Measurements from ENCODE around the gene STEAP2. TPM values are rescaled to one million over a fixed set of nuclear protein-coding genes. Genes with fewer than 3 reads are reported as not detected.

STEAP2 gene
- total RNA-seq, 1 donor from 2014 or later, result 18.7 TPM

- no peak overlapping the region for H3K4me3 ChIP-seq
- no peaks in the 10 kb centered on the region for H3K9me3 ChIP-seq
- no peak for DNase-seq (ENCODE audit: low spot score in 2 of 2)
- no peaks in the 10 kb centered on the region for H3K4me1 ChIP-seq
- H3K36me3 ChIP-seq, result peaks cover 0 to 3% of the 10 kb centered on the region in 2 donors
- H3K27ac ChIP-seq, result no peak overlapping the region
- intact Hi-C loops (cut with DNase I), result no loop called here
- TF ChIP-seq CTCF (IDR thresholded peaks at IDR 0.05), result no peak
- no peaks in the 10 kb centered on the region for H3K27me3 ChIP-seq
These were observed 14.1 kb downstream of the STEAP2 start for GRCh38 chr7:90225601-90226000.

GRCh38 chr7:90227259-90227658, 15.7 kb downstream of the STEAP2 start:
- Histone ChIP-seq H3K4me3 (no peak overlapping the region), H3K36me3 (peaks cover 0 to 3% of the 10 kb centered on the region in 2 donors), H3K9me3 (no peaks in the 10 kb centered on the region), H3K4me1 (no peaks in the 10 kb centered on the region), H3K27me3 (no peaks in the 10 kb centered on the region), H3K27ac (no peak overlapping the region)
- intact Hi-C loops (cut with DNase I), result no loop called here
- no peak for TF ChIP-seq CTCF (IDR thresholded peaks at IDR 0.05)
- no peak for DNase-seq (ENCODE audit: low spot score in 2 of 2)

- Histone ChIP-seq H3K27ac (no peak overlapping the region), H3K27me3 (no peaks in the 10 kb centered on the region), H3K9me3 (no peaks in the 10 kb centered on the region), H3K4me3 (no peak overlapping the region), H3K36me3 (peaks cover 0 to 6% of the 10 kb centered on the region in 2 donors), H3K4me1 (no peaks in the 10 kb centered on the region)
- TF ChIP-seq CTCF (IDR thresholded peaks at IDR 0.05), result no peak
- intact Hi-C loops (cut with DNase I), result no loop called here
- no peak for DNase-seq (ENCODE audit: low spot score in 2 of 2)
These were observed 18.1 kb downstream of the STEAP2 start for GRCh38 chr7:90229682-90230081.

- intact Hi-C loops (cut with DNase I), result no loop called here
- Histone ChIP-seq H3K36me3 (peaks cover 0 to 6% of the 10 kb centered on the region in 2 donors), H3K27me3 (no peaks in the 10 kb centered on the region), H3K27ac (peak overlapping the region in 1 of 2 donors; percentile 40), H3K9me3 (no peaks in the 10 kb centered on the region), H3K4me1 (no peaks in the 10 kb centered on the region), H3K4me3 (no peak overlapping the region)
- DNase-seq (ENCODE audit: low spot score in 2 of 2), result no peak
- no peak for TF ChIP-seq CTCF (IDR thresholded peaks at IDR 0.05)
These were observed 19.3 kb downstream of the STEAP2 start for GRCh38 chr7:90230834-90231233.

- TF ChIP-seq CTCF (IDR thresholded peaks at IDR 0.05), result no peak
- H3K27ac ChIP-seq, result no peak overlapping the region
These were observed 19.8 kb downstream of the STEAP2 start for GRCh38 chr7:90231304-90231703.

GRCh38 chr7:90232430-90232829, 20.9 kb downstream of the STEAP2 start:
- TF ChIP-seq CTCF (IDR thresholded peaks at IDR 0.05), result no peak
- Histone ChIP-seq H3K4me1 (no peaks in the 10 kb centered on the region), H3K27me3 (no peaks in the 10 kb centered on the region), H3K9me3 (no peaks in the 10 kb centered on the region), H3K27ac (no peak overlapping the region), H3K36me3 (peaks cover 0 to 6% of the 10 kb centered on the region in 2 donors), H3K4me3 (no peak overlapping the region)
- no peak for DNase-seq (ENCODE audit: low spot score in 2 of 2)
- intact Hi-C loops (cut with DNase I), result no loop called here

More at GRCh38 chr7:90231304-90231703, 19.8 kb downstream of the STEAP2 start:
- no peaks in the 10 kb centered on the region for H3K27me3 ChIP-seq
- H3K9me3 ChIP-seq, result no peaks in the 10 kb centered on the region
- no peaks in the 10 kb centered on the region for H3K4me1 ChIP-seq
- no peak overlapping the region for H3K4me3 ChIP-seq
- H3K36me3 ChIP-seq, result peaks cover 0 to 6% of the 10 kb centered on the region in 2 donors
- intact Hi-C loops (cut with DNase I), result no loop called here
- DNase-seq (ENCODE audit: low spot score in 2 of 2), result no peak
